Measurements from ENCODE around the gene BIRC7. TPM values are rescaled to one million over a fixed set of nuclear protein-coding genes. Genes with fewer than 3 reads are reported as not detected.

The BIRC7 gene
- total RNA-seq, 2 donors from 2014 or later = not detected

GRCh38 chr20:63202021-63202420 lies 33.7 kb upstream of the BIRC7 start:
- no peak for DNase-seq
- H3K27me3 ChIP-seq = no peaks in the 10 kb centered on the region
- no peak overlapping the region for H3K4me3 ChIP-seq
- H3K27ac ChIP-seq = no peak overlapping the region
- no peaks in the 10 kb centered on the region for H3K4me1 ChIP-seq
- no peaks in the 10 kb centered on the region for H3K36me3 ChIP-seq
- no peaks in the 10 kb centered on the region for H3K9me3 ChIP-seq
- TF ChIP-seq CTCF (IDR thresholded peaks at IDR 0.05) = no peak
- intact Hi-C loops (cut with DNase I) = no loop called here
- H3K9ac ChIP-seq (ENCODE audit: low read depth in 2 of 2, low read length in 2 of 2) = no peak overlapping the region

GRCh38 chr20:63202811-63203526 lies 32.7 kb upstream of the BIRC7 start:
- no peak for TF ChIP-seq CTCF (IDR thresholded peaks at IDR 0.05)
- Histone ChIP-seq H3K36me3 (no peaks in the 10 kb centered on the region), H3K4me1 (no peaks in the 10 kb centered on the region), H3K9ac (ENCODE audit: low read depth in 2 of 2, low read length in 2 of 2) (no peak overlapping the region), H3K4me3 (no peak overlapping the region), H3K9me3 (no peaks in the 10 kb centered on the region), H3K27ac (no peak overlapping the region), H3K27me3 (no peaks in the 10 kb centered on the region)
- intact Hi-C loops (cut with DNase I) = no loop called here
- DNase-seq = no peak

- no peak overlapping the region for H3K9ac ChIP-seq (ENCODE audit: low read depth in 2 of 2, low read length in 2 of 2)
- no peak overlapping the region for H3K4me3 ChIP-seq
- H3K36me3 ChIP-seq = no peaks in the 10 kb centered on the region
- no peak for DNase-seq
- intact Hi-C loops (cut with DNase I) = no loop called here
- no peak overlapping the region for H3K27ac ChIP-seq
- no peaks in the 10 kb centered on the region for H3K9me3 ChIP-seq
- TF ChIP-seq CTCF (IDR thresholded peaks at IDR 0.05) = no peak
- H3K4me1 ChIP-seq = no peaks in the 10 kb centered on the region
- H3K27me3 ChIP-seq = no peaks in the 10 kb centered on the region
These were observed 31.3 kb upstream of the BIRC7 start for GRCh38 chr20:63204362-63204761.

GRCh38 chr20:63205896-63206295 lies 29.8 kb upstream of the BIRC7 start:
- no peaks in the 10 kb centered on the region for H3K27me3 ChIP-seq
- no peak for DNase-seq

GRCh38 chr20:63206878-63207277 lies 28.8 kb upstream of the BIRC7 start:
- no peak overlapping the region for H3K9ac ChIP-seq (ENCODE audit: low read depth in 2 of 2, low read length in 2 of 2)

More at GRCh38 chr20:63205896-63206295, 29.8 kb upstream of the BIRC7 start:
- no peak overlapping the region for H3K4me3 ChIP-seq
- H3K9me3 ChIP-seq = no peaks in the 10 kb centered on the region
- H3K27ac ChIP-seq = no peak overlapping the region
- H3K36me3 ChIP-seq = no peaks in the 10 kb centered on the region
- no peaks in the 10 kb centered on the region for H3K4me1 ChIP-seq
- no peak for TF ChIP-seq CTCF (IDR thresholded peaks at IDR 0.05)
- no peak overlapping the region for H3K9ac ChIP-seq (ENCODE audit: low read depth in 2 of 2, low read length in 2 of 2)
- intact Hi-C loops (cut with DNase I) = no loop called here

More at GRCh38 chr20:63206878-63207277, 28.8 kb upstream of the BIRC7 start:
- no peak overlapping the region for H3K4me3 ChIP-seq
- no peaks in the 10 kb centered on the region for H3K27me3 ChIP-seq
- TF ChIP-seq CTCF (IDR thresholded peaks at IDR 0.05) = no peak
- intact Hi-C loops (cut with DNase I) = no loop called here
- H3K36me3 ChIP-seq = no peaks in the 10 kb centered on the region
- no peak overlapping the region for H3K27ac ChIP-seq
- no peak for DNase-seq
- no peaks in the 10 kb centered on the region for H3K9me3 ChIP-seq
- H3K4me1 ChIP-seq = no peaks in the 10 kb centered on the region

Data from colonic mucosa (tissue), 4 donors.